ENCODE results near the gene TP53AIP1.

TP53AIP1 gene

GRCh38 chr11:128942272-128942612 lies 429 bp downstream of the TP53AIP1 start:
- FAIRE-seq: no peak

GRCh38 chr11:128941573-128942271 lies 949 bp downstream of the TP53AIP1 start:
- FAIRE-seq: no peak

GRCh38 chr11:128941110-128941509 lies 1.6 kb downstream of the TP53AIP1 start:
- FAIRE-seq: no peak

- no peak for FAIRE-seq
Measured at GRCh38 chr11:128940603-128941002, 2.1 kb downstream of the TP53AIP1 start.

- no peak for FAIRE-seq
Measured at GRCh38 chr11:128940156-128940555, 2.5 kb downstream of the TP53AIP1 start.

- FAIRE-seq: no peak
Measured at GRCh38 chr11:128939591-128939990, 3.1 kb downstream of the TP53AIP1 start.

- FAIRE-seq: no peak
Measured at GRCh38 chr11:128938156-128938885, 4.3 kb downstream of the TP53AIP1 start.

- FAIRE-seq: no peak
Measured at GRCh38 chr11:128937480-128937879, 5.2 kb downstream of the TP53AIP1 start.

- FAIRE-seq: no peak
Measured at GRCh38 chr11:128936606-128937251, 5.9 kb downstream of the TP53AIP1 start.

GRCh38 chr11:128934926-128935325 lies 7.7 kb downstream of the TP53AIP1 start:
- FAIRE-seq: no peak

GRCh38 chr11:128934351-128934750 lies 8.3 kb downstream of the TP53AIP1 start:
- no peak for FAIRE-seq

GRCh38 chr11:128933481-128934178 lies 9.0 kb downstream of the TP53AIP1 start:
- no peak for FAIRE-seq

GRCh38 chr11:128931668-128932067 lies 11.0 kb downstream of the TP53AIP1 start:
- FAIRE-seq: no peak

GRCh38 chr11:128931066-128931465 lies 11.6 kb downstream of the TP53AIP1 start:
- FAIRE-seq: no peak

GRCh38 chr11:128929991-128930390 lies 12.7 kb downstream of the TP53AIP1 start:
- no peak for FAIRE-seq

GRCh38 chr11:128929468-128929867 lies 13.2 kb downstream of the TP53AIP1 start:
- no peak for FAIRE-seq

GRCh38 chr11:128928400-128928799 lies 14.3 kb downstream of the TP53AIP1 start:
- FAIRE-seq: no peak

- no peak for FAIRE-seq
Measured at GRCh38 chr11:128927683-128928336, 14.9 kb downstream of the TP53AIP1 start.

- no peak for FAIRE-seq
Measured at GRCh38 chr11:128927108-128927461, 15.6 kb downstream of the TP53AIP1 start.

GRCh38 chr11:128926437-128927107 lies 16.1 kb downstream of the TP53AIP1 start:
- FAIRE-seq: no peak

- no peak for FAIRE-seq
Measured at GRCh38 chr11:128926000-128926399, 16.7 kb downstream of the TP53AIP1 start.

GRCh38 chr11:128925250-128925600 lies 17.4 kb downstream of the TP53AIP1 start:
- FAIRE-seq: no peak

Data from islet of Langerhans (tissue), 1 donor.